GM18909 (cell line): Measurements from ENCODE around the gene ACSS3.

Experiments
- ATAC-seq: cut with Tn5 transposase; IDR thresholded peaks from one replicate; pipeline ENCODE4 v1.9.1; 2021; ENCODE audit warnings: mild to moderate bottlenecking; ENCODE audit not compliant: unreplicated experiment, poor library complexity

Gene ACSS3

DNA sequence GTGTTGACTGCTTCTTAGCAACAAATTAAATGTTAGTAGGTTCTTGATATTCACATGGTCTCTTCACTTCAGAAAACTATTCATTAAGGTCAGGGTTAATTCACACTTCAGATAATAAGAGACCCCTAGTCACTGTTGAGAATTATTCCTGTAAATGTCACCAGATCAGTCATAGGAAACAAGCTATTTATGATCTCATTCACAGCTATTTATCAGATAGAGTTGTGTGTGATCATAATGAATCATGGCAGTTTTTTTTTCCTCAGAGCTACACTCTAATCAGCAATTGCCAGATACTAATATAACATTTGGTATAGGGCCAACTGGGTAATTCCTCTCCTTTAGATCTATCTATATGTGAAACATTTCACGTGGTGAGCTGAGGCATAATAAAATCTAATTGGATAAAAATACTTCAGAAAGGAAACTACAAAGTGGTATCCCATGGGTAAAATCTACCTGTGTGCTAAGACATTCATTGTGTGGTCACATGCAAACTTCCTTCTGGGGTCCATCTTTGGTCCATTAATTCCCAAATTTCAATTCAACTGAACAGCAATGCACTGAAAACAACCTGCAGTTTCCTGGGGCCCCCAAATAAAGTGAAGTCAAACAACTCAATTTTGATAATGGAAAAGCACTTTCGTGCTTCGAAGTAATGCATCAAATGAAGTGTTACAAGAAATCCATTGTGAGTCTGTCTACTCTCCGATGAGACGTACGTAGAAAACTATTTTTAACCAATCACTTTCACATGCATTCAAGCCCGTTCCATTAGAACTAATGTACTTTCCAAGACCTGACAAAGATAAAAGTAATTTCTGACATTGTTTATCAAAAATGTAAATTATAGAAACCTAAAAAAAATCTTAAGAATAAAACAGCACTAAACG is 197.0 kb downstream of the ACSS3 start:
- ATAC-seq: no peak

DNA sequence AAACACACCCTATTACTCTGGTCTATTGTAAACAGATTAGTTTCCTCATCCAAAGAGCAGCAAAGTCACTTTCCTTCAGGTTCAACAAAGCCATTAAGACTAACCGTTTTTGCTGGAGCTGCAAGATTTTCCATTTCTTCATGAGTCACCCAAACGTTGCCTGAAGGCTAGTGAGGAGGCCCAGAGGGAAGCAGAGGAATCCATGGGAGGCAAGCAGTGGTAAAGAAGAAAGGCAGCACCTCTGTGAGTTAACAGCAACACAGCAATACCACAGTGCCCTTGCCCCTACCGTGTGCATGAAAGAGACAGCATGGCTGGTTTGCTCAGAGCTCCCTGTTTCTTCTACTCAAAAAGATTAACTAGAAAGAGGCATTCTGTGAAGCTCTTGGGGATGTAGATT is 206.3 kb downstream of the ACSS3 start:
- ATAC-seq: no peak

- ATAC-seq: no peak
Measured at GRCh38 chr12:81288651-81289050, 210.8 kb downstream of the ACSS3 start.

DNA sequence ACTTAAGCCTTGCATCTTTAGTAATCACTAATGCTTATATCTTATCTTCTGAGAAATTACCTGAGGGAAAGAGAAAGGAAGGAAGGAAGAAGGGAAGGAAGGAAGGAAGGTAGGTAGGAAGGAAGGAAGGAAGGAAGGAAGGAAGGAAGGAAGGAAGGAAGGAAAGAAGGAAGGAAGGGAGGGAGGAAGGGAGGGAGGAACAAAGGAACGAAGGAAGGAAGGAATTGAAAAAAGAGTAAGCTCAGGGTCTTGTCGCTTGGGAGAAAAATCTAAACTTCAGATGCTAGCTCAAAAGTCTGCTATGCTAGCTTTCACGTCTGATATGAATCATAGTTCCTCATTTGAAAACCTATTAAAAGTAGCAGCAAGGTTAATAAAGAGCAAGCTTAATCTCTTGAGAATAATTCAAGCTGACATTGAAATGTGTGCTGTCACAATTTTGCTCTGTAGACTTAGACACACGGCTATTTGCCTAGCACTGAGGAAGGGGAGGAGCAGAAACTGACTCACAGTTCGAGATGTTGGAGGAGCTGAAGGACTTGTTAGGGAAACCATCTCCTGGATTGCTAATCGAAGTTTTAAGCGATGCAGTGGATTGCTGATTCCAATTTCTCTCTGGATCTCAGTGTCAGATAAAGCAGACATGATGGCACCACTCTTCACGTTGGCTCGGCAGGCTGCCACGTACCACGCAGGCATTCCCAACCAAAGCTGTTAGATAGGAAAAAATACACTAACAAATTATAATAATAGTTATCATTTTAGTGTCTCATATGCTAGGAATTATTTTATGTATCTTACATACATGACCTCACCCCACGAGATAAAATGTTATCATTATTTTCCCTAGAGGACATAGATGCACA is 216.7 kb downstream of the ACSS3 start:
- ATAC-seq: peak; percentile 59

DNA sequence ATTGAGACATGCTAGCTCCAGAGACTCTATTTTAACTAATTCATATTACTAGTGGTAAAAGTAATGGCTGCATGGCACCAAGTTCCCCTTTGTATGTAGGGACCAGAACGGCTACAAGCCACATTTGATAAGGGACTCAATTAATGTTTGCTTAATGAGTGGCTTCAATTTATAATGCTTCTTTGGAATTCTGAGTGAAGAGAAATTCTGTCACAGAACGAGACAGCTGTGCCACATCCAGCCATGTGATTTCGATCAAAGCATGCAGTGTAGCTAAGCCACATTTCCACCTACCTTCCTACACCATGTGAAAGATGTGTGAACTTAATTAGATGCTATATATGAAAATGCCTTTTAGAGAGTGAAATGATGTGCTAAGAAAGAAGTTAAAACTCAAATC is 217.4 kb downstream of the ACSS3 start:
- ATAC-seq: no peak

- ATAC-seq: no peak
Measured at GRCh38 chr12:81296556-81297305, 218.9 kb downstream of the ACSS3 start.

DNA sequence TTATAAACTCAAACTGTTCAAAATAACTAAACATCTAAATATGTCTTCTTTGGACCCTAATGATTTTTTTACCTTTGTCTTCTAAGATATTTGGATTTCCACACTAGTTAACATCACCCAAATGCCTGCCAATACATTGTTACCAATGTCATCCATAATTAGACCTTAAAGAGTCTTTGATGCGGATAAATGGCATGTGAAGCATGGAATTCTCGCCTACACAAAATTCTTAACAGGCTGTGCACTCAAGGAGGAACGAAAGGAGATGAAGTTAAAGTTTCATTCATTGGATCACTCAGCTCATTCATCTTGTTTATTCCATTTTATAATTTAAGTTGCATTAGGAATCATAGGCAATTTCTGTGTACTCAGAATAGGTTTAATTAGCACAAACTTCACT is 219.7 kb downstream of the ACSS3 start:
- no peak for ATAC-seq

- no peak for ATAC-seq
Measured at GRCh38 chr12:81300454-81300853, 222.6 kb downstream of the ACSS3 start.

DNA sequence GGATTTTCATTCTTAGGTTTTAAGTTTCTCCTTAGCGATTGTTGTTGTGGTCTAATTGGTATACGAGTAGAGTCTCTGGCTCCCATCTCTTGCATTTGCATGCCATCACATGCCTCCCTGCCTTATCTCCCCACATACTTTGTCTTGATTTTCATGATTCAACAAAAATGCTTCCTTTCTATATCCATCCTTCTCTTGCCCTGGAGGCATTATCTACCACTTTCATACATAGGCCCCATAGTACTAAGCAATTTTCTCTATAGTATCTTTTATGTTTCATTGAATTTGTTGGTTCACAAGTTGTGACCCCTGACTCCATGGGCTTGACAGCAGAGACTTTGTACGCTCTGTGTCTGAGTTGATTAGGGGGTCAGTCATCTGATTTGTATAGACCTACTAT is 226.1 kb downstream of the ACSS3 start:
- ATAC-seq: no peak
